ENCODE measurements around the gene WDR26.
A peak's percentile ranks its signal among the peaks of the same experiment; 100 is the strongest.

The WDR26 gene

GRCh38 chr1:224357626-224358124 lies 76.9 kb downstream of the WDR26 start:
- no peak for TF ChIP-seq ARNTL (CRISPR knock-in tag; IDR thresholded peaks at IDR 0.05; ENCODE audit: borderline replicate concordance, low read depth)
- no peak for TF ChIP-seq TOX (CRISPR knock-in tag; IDR thresholded peaks at IDR 0.05; ENCODE audit: borderline replicate concordance)
- no peak for TF ChIP-seq PATZ1 (CRISPR knock-in tag; IDR thresholded peaks at IDR 0.05; ENCODE audit: borderline replicate concordance)
- no peak for TF ChIP-seq ZC3H10 (CRISPR knock-in tag; IDR thresholded peaks at IDR 0.05)
- TF ChIP-seq RARB (CRISPR knock-in tag; IDR thresholded peaks at IDR 0.05), result no peak
- TF ChIP-seq ZNF70 (CRISPR knock-in tag; IDR thresholded peaks at IDR 0.05), result no peak
- TF ChIP-seq CREB5 (CRISPR knock-in tag; IDR thresholded peaks at IDR 0.05; ENCODE audit: low read depth), result no peak
- no peak for TF ChIP-seq SNAI2 (CRISPR knock-in tag; IDR thresholded peaks at IDR 0.05)
- ATAC-seq, result peak; percentile 25

GRCh38 chr1:224356685-224357625 lies 77.6 kb downstream of the WDR26 start, which contains the start of gene CNIH4:
TSS of gene CNIH4 (plus strand) at chr1:224356879. CDS start at chr1:224356925, 46 bp downstream.
- TF ChIP-seq CREB5 (CRISPR knock-in tag; IDR thresholded peaks at IDR 0.05; ENCODE audit: low read depth), result no peak
- no peak for TF ChIP-seq PATZ1 (CRISPR knock-in tag; IDR thresholded peaks at IDR 0.05; ENCODE audit: borderline replicate concordance)
- no peak for TF ChIP-seq ESRRG (CRISPR knock-in tag; IDR thresholded peaks at IDR 0.05)
- no peak for TF ChIP-seq CSDC2 (CRISPR knock-in tag; IDR thresholded peaks at IDR 0.05)
- no peak for TF ChIP-seq TOX (CRISPR knock-in tag; IDR thresholded peaks at IDR 0.05; ENCODE audit: borderline replicate concordance)
- ATAC-seq, result peak; percentile 97

GRCh38 chr1:224353975-224354925 lies 80.3 kb downstream of the WDR26 start:
- no peak for ATAC-seq
- no peak for TF ChIP-seq BACH2 (CRISPR knock-in tag; IDR thresholded peaks at IDR 0.05; ENCODE audit: borderline replicate concordance)
- no peak for TF ChIP-seq ISL1 (CRISPR knock-in tag; IDR thresholded peaks at IDR 0.05)
- no peak for TF ChIP-seq OSR1 (CRISPR knock-in tag; IDR thresholded peaks at IDR 0.05)
- TF ChIP-seq TOX (CRISPR knock-in tag; IDR thresholded peaks at IDR 0.05; ENCODE audit: borderline replicate concordance), result no peak
- TF ChIP-seq TSHZ2 (CRISPR knock-in tag; IDR thresholded peaks at IDR 0.05), result no peak
- no peak for TF ChIP-seq TCF4 (CRISPR knock-in tag; IDR thresholded peaks at IDR 0.05; ENCODE audit: borderline replicate concordance)
- no peak for TF ChIP-seq SNAI2 (CRISPR knock-in tag; IDR thresholded peaks at IDR 0.05)
- TF ChIP-seq PPARA (CRISPR knock-in tag; IDR thresholded peaks at IDR 0.05; ENCODE audit: borderline replicate concordance), result no peak
- no peak for TF ChIP-seq ESRRG (CRISPR knock-in tag; IDR thresholded peaks at IDR 0.05)
- no peak for TF ChIP-seq ARNTL (CRISPR knock-in tag; IDR thresholded peaks at IDR 0.05; ENCODE audit: borderline replicate concordance, low read depth)
- no peak for TF ChIP-seq RARB (CRISPR knock-in tag; IDR thresholded peaks at IDR 0.05)
- TF ChIP-seq ZFP30 (CRISPR knock-in tag; IDR thresholded peaks at IDR 0.05), result no peak
- no peak for TF ChIP-seq ZC3H10 (CRISPR knock-in tag; IDR thresholded peaks at IDR 0.05)
- TF ChIP-seq ZNF8 (CRISPR knock-in tag; IDR thresholded peaks at IDR 0.05), result no peak
- no peak for TF ChIP-seq CREB5 (CRISPR knock-in tag; IDR thresholded peaks at IDR 0.05; ENCODE audit: low read depth)
- TF ChIP-seq ZFP3 (CRISPR knock-in tag; IDR thresholded peaks at IDR 0.05), result no peak
- TF ChIP-seq ZNF70 (CRISPR knock-in tag; IDR thresholded peaks at IDR 0.05), result no peak
- no peak for TF ChIP-seq CSRNP3 (CRISPR knock-in tag; IDR thresholded peaks at IDR 0.05)

Data from SK-N-SH treated with all-trans-retinoic acid at 6 μM for 48 hours (cell line).